ENCODE measurements around the gene ESPN. TPM values are rescaled to one million over a fixed set of nuclear protein-coding genes. Genes with fewer than 3 reads are reported as not detected.

Gene ESPN
- total RNA-seq, 1 experiment from 2014 or later = 8.5 TPM

DNA sequence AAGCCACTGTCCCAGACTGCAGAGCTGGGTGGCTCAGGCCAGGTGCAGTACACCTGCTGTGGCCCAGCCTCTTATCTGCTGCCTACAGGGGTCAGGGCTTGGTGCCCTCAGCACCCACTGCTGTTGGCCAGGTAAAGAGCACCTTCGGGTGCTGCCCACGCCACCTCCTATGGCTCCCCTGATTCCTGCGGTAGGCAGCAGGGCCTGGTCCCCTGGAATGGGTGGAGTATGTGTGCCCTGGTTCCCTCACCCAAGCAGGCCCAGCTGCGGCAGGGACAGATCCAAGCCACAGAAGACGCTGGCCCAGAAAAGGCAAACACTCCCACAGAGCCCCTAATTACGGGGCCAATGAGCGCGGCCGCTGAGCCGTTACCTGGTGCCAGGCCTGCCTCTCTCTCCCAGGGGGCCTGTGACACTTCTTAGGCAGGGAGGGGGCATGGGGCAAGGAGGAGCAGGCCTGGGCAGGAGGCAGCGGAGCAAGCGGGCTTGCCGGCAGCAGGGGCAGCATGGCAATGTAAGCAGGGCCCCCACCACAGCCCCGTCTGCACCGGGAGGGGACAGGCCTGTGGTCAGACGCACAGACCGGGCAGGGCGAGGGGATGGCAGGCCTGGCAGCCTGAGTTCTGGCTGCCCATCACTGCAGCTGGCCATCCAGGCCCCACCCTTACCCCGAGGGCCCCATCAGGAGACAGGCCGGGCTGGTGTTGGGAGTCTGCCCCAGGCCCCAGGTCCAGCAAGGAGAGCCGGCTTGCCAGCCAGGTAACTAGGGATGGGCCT is 19.0 kb downstream of the ESPN start:
- Histone ChIP-seq H3K9me3 (ENCODE audit: control insufficient read depth, insufficient read depth, low read depth, low read length) (no peaks in the 10 kb centered on the region), H3K36me3 (ENCODE audit: control insufficient read depth, insufficient read depth, low read length) (no peaks in the 10 kb centered on the region), H3K4me1 (ENCODE audit: control insufficient read depth, insufficient read depth, low read length) (peaks cover 6% of the 10 kb centered on the region; the same call in 1 of the 2 replicates), H3K27me3 (ENCODE audit: control insufficient read depth, insufficient read depth, low read length) (no peaks in the 10 kb centered on the region), H3K27ac (ENCODE audit: low read length) (no peak overlapping the region), H3K4me3 (ENCODE audit: low read depth in 2 of 2, low read length in 2 of 2) (no peak overlapping the region)
- DNase-seq (ENCODE audit: low read depth, low spot score) (no peak), ATAC-seq (no peak)
- POLR2A ChIA-PET = interaction anchor here (0.5 to 0.7 kb wide), 2 partner anchors 61 to 159 kb away, joined by 6 to 9 read pairs; partner anchors contain the start of gene KLHL21
- intact Hi-C loops (cut with micrococcal nuclease; ENCODE audit: unreplicated experiment) (no loop called here), in situ Hi-C loops (cut with HindIII; ENCODE audit: low pct_unique_long_range_greater_than_20kb, low sequenced_read_pairs) (no loop called here)
- TF ChIP-seq SIN3A (IDR thresholded peaks at IDR 0.05; ENCODE audit: borderline replicate concordance, insufficient read depth, low read depth, low read length) (no peak), POLR2AphosphoS5 (IDR thresholded peaks at IDR 0.05; ENCODE audit: low read depth, low read length) (no peak), TCF7L2 (IDR thresholded peaks at IDR 0.05; ENCODE audit: low read depth, low read length) (no peak)
- TF ChIP-seq, protein P1, sequence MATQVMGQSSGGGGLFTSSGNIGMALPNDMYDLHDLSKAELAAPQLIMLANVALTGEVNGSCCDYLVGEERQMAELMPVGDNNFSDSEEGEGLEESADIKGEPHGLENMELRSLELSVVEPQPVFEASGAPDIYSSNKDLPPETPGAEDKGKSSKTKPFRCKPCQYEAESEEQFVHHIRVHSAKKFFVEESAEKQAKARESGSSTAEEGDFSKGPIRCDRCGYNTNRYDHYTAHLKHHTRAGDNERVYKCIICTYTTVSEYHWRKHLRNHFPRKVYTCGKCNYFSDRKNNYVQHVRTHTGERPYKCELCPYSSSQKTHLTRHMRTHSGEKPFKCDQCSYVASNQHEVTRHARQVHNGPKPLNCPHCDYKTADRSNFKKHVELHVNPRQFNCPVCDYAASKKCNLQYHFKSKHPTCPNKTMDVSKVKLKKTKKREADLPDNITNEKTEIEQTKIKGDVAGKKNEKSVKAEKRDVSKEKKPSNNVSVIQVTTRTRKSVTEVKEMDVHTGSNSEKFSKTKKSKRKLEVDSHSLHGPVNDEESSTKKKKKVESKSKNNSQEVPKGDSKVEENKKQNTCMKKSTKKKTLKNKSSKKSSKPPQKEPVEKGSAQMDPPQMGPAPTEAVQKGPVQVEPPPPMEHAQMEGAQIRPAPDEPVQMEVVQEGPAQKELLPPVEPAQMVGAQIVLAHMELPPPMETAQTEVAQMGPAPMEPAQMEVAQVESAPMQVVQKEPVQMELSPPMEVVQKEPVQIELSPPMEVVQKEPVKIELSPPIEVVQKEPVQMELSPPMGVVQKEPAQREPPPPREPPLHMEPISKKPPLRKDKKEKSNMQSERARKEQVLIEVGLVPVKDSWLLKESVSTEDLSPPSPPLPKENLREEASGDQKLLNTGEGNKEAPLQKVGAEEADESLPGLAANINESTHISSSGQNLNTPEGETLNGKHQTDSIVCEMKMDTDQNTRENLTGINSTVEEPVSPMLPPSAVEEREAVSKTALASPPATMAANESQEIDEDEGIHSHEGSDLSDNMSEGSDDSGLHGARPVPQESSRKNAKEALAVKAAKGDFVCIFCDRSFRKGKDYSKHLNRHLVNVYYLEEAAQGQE (IDR thresholded peaks at IDR 0.05; ENCODE audit: insufficient read depth in 1 of 2, low read depth in 2 of 2, low read length in 1 of 2) = no peak
- TF ChIP-seq, protein P2, sequence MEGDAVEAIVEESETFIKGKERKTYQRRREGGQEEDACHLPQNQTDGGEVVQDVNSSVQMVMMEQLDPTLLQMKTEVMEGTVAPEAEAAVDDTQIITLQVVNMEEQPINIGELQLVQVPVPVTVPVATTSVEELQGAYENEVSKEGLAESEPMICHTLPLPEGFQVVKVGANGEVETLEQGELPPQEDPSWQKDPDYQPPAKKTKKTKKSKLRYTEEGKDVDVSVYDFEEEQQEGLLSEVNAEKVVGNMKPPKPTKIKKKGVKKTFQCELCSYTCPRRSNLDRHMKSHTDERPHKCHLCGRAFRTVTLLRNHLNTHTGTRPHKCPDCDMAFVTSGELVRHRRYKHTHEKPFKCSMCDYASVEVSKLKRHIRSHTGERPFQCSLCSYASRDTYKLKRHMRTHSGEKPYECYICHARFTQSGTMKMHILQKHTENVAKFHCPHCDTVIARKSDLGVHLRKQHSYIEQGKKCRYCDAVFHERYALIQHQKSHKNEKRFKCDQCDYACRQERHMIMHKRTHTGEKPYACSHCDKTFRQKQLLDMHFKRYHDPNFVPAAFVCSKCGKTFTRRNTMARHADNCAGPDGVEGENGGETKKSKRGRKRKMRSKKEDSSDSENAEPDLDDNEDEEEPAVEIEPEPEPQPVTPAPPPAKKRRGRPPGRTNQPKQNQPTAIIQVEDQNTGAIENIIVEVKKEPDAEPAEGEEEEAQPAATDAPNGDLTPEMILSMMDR (IDR thresholded peaks at IDR 0.05) = no peak
- BruUV-seq (replicated peaks) = no TSS peak
- CTCF ChIA-PET = interaction anchor here (0.7 to 0.8 kb wide), 4 partner anchors 9 to 38 kb away, joined by 4 to 7 read pairs (median 4); partner anchors contain the start of gene HES2

DNA sequence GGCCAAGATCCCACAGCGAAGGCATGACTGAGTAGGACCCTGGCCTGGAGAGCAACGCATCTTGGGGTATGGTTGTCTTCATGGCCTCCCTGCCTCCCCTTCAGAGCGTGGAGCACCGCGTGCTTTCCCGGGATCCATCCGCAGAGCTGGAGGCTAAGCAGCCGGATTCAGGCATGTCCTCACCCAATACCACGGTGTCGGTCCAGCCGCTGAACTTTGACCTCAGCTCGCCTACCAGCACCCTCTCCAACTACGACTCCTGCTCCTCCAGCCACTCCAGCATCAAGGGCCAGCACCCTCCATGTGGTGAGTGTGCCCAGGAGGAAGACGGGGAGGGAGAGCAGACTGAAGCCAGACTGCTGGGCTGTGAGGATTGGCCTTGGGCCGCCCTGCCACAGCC is 19.8 kb downstream of the ESPN start:
- Histone ChIP-seq H3K4me3 (ENCODE audit: low read depth in 2 of 2, low read length in 2 of 2) (no peak overlapping the region), H3K36me3 (ENCODE audit: control insufficient read depth, insufficient read depth, low read length) (no peaks in the 10 kb centered on the region), H3K4me1 (ENCODE audit: control insufficient read depth, insufficient read depth, low read length) (peaks cover 1% of the 10 kb centered on the region; the same call in 1 of the 2 replicates), H3K9me3 (ENCODE audit: control insufficient read depth, insufficient read depth, low read depth, low read length) (no peaks in the 10 kb centered on the region), H3K27me3 (ENCODE audit: control insufficient read depth, insufficient read depth, low read length) (no peaks in the 10 kb centered on the region), H3K27ac (ENCODE audit: low read length) (no peak overlapping the region)
- no peak for TF ChIP-seq SIN3A (IDR thresholded peaks at IDR 0.05; ENCODE audit: borderline replicate concordance, insufficient read depth, low read depth, low read length)
- TF ChIP-seq, protein P2 (IDR thresholded peaks at IDR 0.05) = no peak
- TF ChIP-seq, protein P1 (IDR thresholded peaks at IDR 0.05; ENCODE audit: insufficient read depth in 1 of 2, low read depth in 2 of 2, low read length in 1 of 2) = no peak
- in situ Hi-C loops (cut with HindIII; ENCODE audit: low pct_unique_long_range_greater_than_20kb, low sequenced_read_pairs) (no loop called here), intact Hi-C loops (cut with micrococcal nuclease; ENCODE audit: unreplicated experiment) (no loop called here)
- ChIA-PET POLR2A (interaction anchor here (0.6 kb wide), 1 partner anchor 774 kb away, joined by 4 read pairs; no protein-coding TSS in a partner anchor), CTCF (interaction anchor here (0.8 kb wide), 1 partner anchor 25 kb away, joined by 7 read pairs; the partner anchor contains the start of gene HES2)
- no TSS peak for BruUV-seq (replicated peaks)
- DNase-seq (ENCODE audit: low read depth, low spot score) (no peak), ATAC-seq (no peak)

Data from Panc1 (cell line).